Kidney glomerular epithelial cell (primary cell): ENCODE data around the gene ACAN.

Experiments used
- DNase-seq: peaks from one replicate; lab custom pipeline; 2025; lab: John Stamatoyannopoulos, UW

The ACAN gene

GRCh38 chr15:88878720-88879184 is 75.5 kb downstream of the ACAN start:
- peak; percentile 18 for DNase-seq

- no peak for DNase-seq
Measured at GRCh38 chr15:88880944-88881740, 77.9 kb downstream of the ACAN start.

DNA sequence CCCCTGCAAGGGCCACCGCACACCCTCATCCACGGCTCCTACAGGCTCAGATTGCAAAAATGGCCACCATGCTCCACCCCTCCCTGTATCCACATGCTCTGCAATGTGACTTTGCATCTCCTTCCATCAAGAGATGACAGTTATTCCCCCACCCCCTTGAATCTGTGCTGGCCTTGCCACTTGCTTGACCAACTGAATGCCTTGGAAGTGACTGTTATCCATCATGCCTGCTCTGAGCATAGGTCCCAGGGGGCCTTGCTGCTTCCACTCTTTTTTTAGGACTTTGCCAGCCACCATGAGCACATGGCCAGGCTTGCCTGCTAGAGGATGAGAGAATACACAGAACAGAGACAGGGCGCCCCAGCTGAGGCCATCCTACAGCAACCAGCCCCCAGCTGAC is 78.5 kb downstream of the ACAN start:
- no peak for DNase-seq

- DNase-seq: peak; percentile 69
Measured at GRCh38 chr15:88882785-88883184, 79.5 kb downstream of the ACAN start.

GRCh38 chr15:88887068-88887580 is 83.9 kb downstream of the ACAN start:
- no peak for DNase-seq

GRCh38 chr15:88888719-88889118 is 85.5 kb downstream of the ACAN start:
- DNase-seq: no peak

DNA sequence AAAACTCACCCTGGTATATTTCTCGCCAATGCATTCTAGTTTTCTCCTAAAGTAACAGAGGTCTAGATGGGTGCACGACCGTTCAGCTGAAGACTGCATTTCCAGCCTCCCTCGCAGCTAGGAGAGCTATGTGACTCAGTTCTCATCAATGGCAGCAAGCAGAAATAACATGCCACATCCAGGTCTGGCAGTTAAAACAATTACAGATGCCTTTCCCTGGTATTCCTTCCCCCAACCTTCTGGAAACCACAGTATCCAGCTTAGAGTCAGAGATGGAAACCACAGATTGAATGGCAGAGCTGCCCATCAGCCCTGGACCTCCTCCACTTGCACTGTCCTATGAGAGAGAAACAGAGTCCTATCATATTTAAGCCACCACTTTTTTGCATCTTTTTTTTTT is 87.3 kb downstream of the ACAN start:
- peak; percentile 83 for DNase-seq

GRCh38 chr15:88891540-88892254 is 88.5 kb downstream of the ACAN start:
- DNase-seq: no peak

- peak; percentile 49 for DNase-seq
Measured at GRCh38 chr15:88894348-88894818, 91.1 kb downstream of the ACAN start.

GRCh38 chr15:88894819-88895767 is 91.9 kb downstream of the ACAN start, which contains the start of gene HAPLN3:
TSS of gene HAPLN3 (minus strand) at chr15:88895544. CDS start at chr15:88887298, 8,246 bp downstream.
- peak; percentile 21 for DNase-seq

DNA sequence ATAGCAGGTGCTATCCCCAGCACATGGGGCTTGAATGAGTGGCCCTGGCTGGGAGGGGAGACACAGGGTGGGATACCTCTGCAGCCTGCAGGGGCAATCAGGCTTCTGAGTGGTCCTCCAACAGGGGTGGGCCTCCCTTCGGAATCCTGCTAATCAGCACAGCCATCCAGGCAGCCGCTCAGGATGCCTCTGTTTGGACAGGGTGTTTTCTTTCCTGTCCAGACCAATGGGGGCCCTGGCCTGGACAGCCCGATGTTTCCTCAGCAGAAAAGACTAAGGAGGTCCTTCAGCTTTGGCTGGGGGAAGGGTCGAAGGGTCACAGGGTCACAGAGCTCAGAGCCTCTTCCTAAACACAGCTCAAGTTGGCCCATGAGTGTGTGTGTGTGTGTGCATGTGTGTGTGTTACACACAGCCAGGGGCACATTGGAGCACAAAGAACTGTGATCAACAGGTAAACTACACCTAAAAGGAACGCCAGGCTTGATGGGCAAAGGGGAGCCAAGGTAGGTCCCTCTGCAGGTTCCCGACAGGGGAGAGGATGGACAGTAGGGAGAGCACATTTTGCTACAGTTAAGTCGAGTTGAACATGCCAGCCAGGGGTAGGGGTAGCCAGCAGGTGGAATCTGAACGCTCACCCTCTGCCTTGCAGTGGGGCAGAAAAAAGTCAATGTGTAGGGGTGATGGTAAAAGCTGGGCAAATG is 93.2 kb downstream of the ACAN start:
- DNase-seq: no peak

- no peak for DNase-seq
Measured at GRCh38 chr15:88897142-88897455, 93.9 kb downstream of the ACAN start.

DNA sequence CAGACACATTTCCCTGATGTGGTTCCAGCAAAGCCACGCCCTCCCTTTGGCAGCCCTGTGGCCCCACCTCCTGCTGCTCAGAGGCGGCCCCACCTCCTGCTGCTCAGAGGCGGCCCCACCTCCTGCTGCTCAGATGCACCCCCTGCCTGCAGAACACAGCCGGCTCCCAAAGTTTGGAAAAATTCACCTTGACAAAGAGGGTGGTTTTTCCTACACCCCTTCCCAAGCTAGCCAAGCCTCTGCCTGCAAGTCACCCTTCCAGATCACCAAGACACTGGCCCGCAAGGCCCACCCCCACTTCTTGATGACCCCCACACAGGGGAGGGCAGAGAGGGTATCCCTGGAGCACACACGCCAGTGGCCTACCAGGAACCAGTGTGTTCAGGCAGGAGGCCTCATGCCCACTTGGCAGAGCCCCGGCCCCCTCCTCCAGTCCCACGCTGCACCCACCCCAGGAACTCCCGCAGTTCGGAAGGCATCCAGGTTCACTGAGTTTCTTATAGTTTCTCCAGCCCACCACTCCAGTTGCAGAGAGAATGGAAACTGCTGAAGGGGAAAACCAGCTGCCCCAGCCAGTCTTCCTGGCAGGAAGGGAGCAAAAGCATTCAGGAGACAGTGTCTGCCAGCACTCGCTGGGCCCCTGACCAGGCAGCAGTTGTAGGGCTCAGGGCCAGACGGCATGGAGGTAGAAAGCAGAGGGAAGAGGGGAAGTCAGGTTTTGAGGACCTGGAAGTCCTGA is 94.4 kb downstream of the ACAN start:
- DNase-seq: peak; percentile 59

- DNase-seq: no peak
Measured at GRCh38 chr15:88898736-88899135, 95.5 kb downstream of the ACAN start.

DNA sequence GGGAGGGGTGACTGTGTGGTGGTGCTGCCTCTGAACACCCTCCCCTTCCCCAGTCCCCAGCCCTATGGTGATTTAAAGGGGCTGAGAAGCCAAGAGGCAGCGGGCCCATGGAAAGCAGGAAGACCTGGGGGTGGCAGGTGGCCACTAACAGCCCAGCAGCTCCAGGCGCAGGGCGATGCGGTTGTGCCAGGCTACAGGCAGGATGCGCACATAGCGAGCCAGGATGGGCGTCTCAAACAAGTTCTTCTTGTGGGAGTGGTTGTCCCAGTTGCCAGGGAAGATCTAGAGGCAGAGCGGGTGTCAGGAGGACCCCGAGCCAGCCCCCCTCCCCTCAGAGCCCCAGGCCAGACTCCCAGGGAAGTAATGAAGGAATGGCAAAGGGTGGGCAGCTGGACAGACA is 96.0 kb downstream of the ACAN start:
- DNase-seq: no peak

DNA sequence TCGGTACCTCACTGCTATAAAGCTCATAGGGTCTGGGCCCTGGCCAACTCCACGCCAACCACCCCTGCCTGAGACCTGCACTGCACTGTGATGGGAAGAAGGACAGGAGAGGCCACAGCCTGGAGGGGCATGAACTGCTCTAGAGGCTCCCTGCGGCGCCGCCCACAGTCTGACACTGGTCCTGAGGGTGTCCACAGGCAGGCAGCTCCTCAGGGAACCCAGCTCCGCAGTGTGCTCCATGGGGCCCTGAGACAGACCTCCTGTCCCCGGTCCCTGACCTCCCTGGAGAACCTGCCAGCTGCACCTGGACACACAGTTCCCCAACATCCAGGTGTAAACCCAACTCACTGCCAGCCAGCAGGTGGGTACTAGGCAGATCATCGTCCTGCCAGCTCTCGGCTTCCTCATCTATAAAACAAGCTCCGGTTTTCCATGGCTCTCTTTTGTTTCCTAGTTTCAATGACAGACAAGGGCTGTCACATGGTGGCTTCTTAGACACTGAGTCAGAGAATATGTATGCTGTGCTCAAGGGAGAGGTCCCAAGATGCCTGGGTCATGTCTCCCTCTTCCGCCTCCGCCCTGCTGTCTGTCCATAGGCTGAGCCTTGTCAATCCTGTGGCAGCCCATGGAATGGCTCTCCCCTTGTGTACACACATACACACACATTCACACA is 97.2 kb downstream of the ACAN start:
- DNase-seq: no peak

DNA sequence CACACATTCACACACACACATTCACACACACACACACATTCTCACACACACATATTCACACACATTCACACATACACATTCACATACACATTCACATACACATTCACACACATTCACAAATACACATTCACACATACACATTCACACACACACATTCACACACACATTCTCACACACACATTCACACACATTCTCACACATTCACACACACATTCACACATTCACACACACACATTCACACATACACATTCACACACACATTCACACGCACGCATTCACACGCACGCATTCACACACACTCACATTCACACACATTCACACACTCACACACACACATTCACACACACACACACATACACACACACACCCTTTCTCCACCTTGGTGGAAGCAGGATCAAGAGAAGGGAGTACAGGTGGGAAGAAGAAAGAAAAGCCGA is 97.8 kb downstream of the ACAN start:
- no peak for DNase-seq

- DNase-seq: no peak
Measured at GRCh38 chr15:88901508-88902220, 98.4 kb downstream of the ACAN start.

GRCh38 chr15:88902221-88902835 is 99.1 kb downstream of the ACAN start:
- no peak for DNase-seq
